Neural cell (in vitro differentiated cells): ENCODE data around the gene CENPX. TPM values are rescaled to one million over a fixed set of nuclear protein-coding genes. Genes with fewer than 3 reads are reported as not detected.
A peak's percentile ranks its signal among the peaks of the same experiment; 100 is the strongest.

ENCODE experiments used
- H2AFZ ChIP-seq: fragments of 200-600, 300-800 bp; sonication (generic), shearing (Covaris generic); 2 replicates; pipeline ENCODE4 v1.6.0; 2014; ENCODE audit warnings: low read depth, mild to moderate bottlenecking, antibody characterized with exemption, low read length, moderate library complexity
- H3F3A ChIP-seq: fragments of 200-600 bp; shearing (Covaris generic); 2 replicates; pipeline ENCODE4 v1.6.1; 2016; ENCODE audit warnings: mild to moderate bottlenecking, moderate library complexity, mixed read lengths, antibody characterized with exemption, low read length; ENCODE audit not compliant: insufficient read depth, poor library complexity, severe bottlenecking
- H3K27ac ChIP-seq: fragments of 200-600, 300-800 bp; sonication (generic), shearing (Covaris generic); 2 replicates; pipeline ENCODE4 v1.5.1; 2014; ENCODE audit warnings: mild to moderate bottlenecking, low read length, moderate library complexity
- H3K27me3 ChIP-seq: fragments of 300-800, 200-600 bp; sonication (generic), shearing (Covaris generic); 2 replicates; pipeline ENCODE4 v1.6.0; 2014; ENCODE audit warnings: mild to moderate bottlenecking, low read depth, low read length, moderate library complexity; ENCODE audit not compliant: insufficient read depth
- H3K36me3 ChIP-seq: fragments of 300-800, 200-600 bp; sonication (generic), shearing (Covaris generic); 2 replicates; pipeline ENCODE4 v1.5.1; 2014; ENCODE audit warnings: mild to moderate bottlenecking, antibody characterized with exemption, low read length, moderate library complexity; ENCODE audit not compliant: insufficient read depth
- H3K4me2 ChIP-seq: fragments of 300-800, 200-600 bp; sonication (generic), shearing (Covaris generic); 2 replicates; pipeline ENCODE4 v1.6.0; 2014; ENCODE audit warnings: mild to moderate bottlenecking, low read length
- H3K4me3 ChIP-seq: fragments of 300-800, 200-600 bp; sonication (generic), shearing (Covaris generic); 2 replicates; pipeline ENCODE4 v1.5.1; 2014; ENCODE audit warnings: mild to moderate bottlenecking, low read length, moderate library complexity
- H3K79me2 ChIP-seq: fragments of 200-600 bp; shearing (Covaris generic); replicated peaks from 2 replicates; pipeline ENCODE4 v1.6.0; 2014; ENCODE audit warnings: mild to moderate bottlenecking, low read length, moderate library complexity; ENCODE audit not compliant: insufficient read depth
- H3K9ac ChIP-seq: fragments of 300-800, 200-600 bp; sonication (generic), shearing (Covaris generic); 2 replicates; pipeline ENCODE4 v1.6.1; 2016; ENCODE audit warnings: mild to moderate bottlenecking, low read length, mixed read lengths
- H3K9me2 ChIP-seq: fragments of 200-600 bp; shearing (Covaris generic); 2 replicates; pipeline ENCODE4 v1.6.1; 2016; ENCODE audit warnings: mild to moderate bottlenecking, low read length, mixed read lengths; ENCODE audit not compliant: insufficient read depth
- H3K9me3 ChIP-seq: fragments of 200-600, 300-800 bp; sonication (generic), shearing (Covaris generic); 2 replicates; pipeline ENCODE4 v1.6.1; 2016; ENCODE audit warnings: mild to moderate bottlenecking, mixed run types, low read length, moderate library complexity, mixed read lengths
- H4K20me1 ChIP-seq: fragments of 200-600 bp; shearing (Covaris generic); 2 replicates; pipeline ENCODE4 v1.6.1; 2016; ENCODE audit warnings: mild to moderate bottlenecking, mixed run types; ENCODE audit not compliant: insufficient read depth
- EP300 ChIP-seq: fragments of 450-650 bp; conservative IDR thresholded peaks from 2 replicates; pipeline ENCODE4 v1.6.1; 2014; ENCODE audit warnings: antibody characterized with exemption, mild to moderate bottlenecking, moderate library complexity; ENCODE audit not compliant: poor library complexity, severe bottlenecking
- EZH2 ChIP-seq: fragments of 200-600, 300-800 bp; shearing (Covaris generic), sonication (generic); IDR thresholded peaks from 2 replicates; pipeline ENCODE4 v1.6.1; 2014; ENCODE audit warnings: antibody characterized with exemption, low read length, borderline replicate concordance, mild to moderate bottlenecking; ENCODE audit not compliant: insufficient read depth, poor library complexity, severe bottlenecking
- MXI1 ChIP-seq: fragments of 450-650 bp; conservative IDR thresholded peaks from 2 replicates; pipeline ENCODE4 v1.6.1; 2014; ENCODE audit warnings: antibody characterized with exemption, mild to moderate bottlenecking; ENCODE audit not compliant: poor library complexity, severe bottlenecking
- POLR2AphosphoS5 ChIP-seq: IDR thresholded peaks from 2 replicates; pipeline ENCODE4 v1.6.1; 2012
- RAD21 ChIP-seq: fragments of 450-650 bp; conservative IDR thresholded peaks from 2 replicates; pipeline ENCODE4 v1.6.1; 2014; ENCODE audit warnings: antibody characterized with exemption, mild to moderate bottlenecking, moderate library complexity
- SMC3 ChIP-seq: fragments of 450-650 bp; conservative IDR thresholded peaks from 2 replicates; pipeline ENCODE4 v1.6.1; 2014; ENCODE audit warnings: antibody characterized with exemption, mild to moderate bottlenecking, moderate library complexity; ENCODE audit not compliant: poor library complexity
- TAF1 ChIP-seq: IDR thresholded peaks from 2 replicates; pipeline ENCODE4 v1.6.1; 2012; ENCODE audit warnings: low read depth
- polyA plus RNA-seq: library from polyadenylated mRNA; depleted of rRNA; stranded (reverse); fragments of >200 nt; gene quantifications from 2 replicates; pipeline ENCODE4 v1.2.3, GENCODE V29; 2014
- TF ChIP-seq, protein P1 (sequence below): fragments of 450-650 bp; IDR thresholded peaks from 2 replicates; pipeline ENCODE4 v1.5.1; 2014; ENCODE audit warnings: antibody characterized with exemption, mild to moderate bottlenecking, moderate library complexity; ENCODE audit not compliant: poor library complexity, severe bottlenecking
- TF ChIP-seq, protein P2 (sequence below): IDR thresholded peaks from 2 replicates; pipeline ENCODE4 v1.6.1; 2012; ENCODE audit warnings: borderline replicate concordance

CENPX gene
- polyA plus RNA-seq, 1 donor from 2014 or later: 205 TPM

- Histone ChIP-seq H3K27ac (peak overlapping the region; percentile 39), H3K9ac (peak overlapping the region; percentile 60), H3K9me2 (no peaks in the 10 kb centered on the region), H2AFZ (no peak overlapping the region), H4K20me1 (no peaks in the 10 kb centered on the region), H3K4me3 (peak overlapping the region; percentile 68), H3K36me3 (no peaks in the 10 kb centered on the region), H3K9me3 (no peaks in the 10 kb centered on the region), H3K27me3 (no peaks in the 10 kb centered on the region), H3F3A (no peaks in the 10 kb centered on the region), H3K79me2 (no peaks in the 10 kb centered on the region), H3K4me2 (peak overlapping the region; percentile 25)
- TF ChIP-seq TAF1 (no peak), RAD21 (peak; percentile 87), SMC3 (peak; percentile 79), POLR2AphosphoS5 (peak; percentile 7)
- TF ChIP-seq, protein P1, sequence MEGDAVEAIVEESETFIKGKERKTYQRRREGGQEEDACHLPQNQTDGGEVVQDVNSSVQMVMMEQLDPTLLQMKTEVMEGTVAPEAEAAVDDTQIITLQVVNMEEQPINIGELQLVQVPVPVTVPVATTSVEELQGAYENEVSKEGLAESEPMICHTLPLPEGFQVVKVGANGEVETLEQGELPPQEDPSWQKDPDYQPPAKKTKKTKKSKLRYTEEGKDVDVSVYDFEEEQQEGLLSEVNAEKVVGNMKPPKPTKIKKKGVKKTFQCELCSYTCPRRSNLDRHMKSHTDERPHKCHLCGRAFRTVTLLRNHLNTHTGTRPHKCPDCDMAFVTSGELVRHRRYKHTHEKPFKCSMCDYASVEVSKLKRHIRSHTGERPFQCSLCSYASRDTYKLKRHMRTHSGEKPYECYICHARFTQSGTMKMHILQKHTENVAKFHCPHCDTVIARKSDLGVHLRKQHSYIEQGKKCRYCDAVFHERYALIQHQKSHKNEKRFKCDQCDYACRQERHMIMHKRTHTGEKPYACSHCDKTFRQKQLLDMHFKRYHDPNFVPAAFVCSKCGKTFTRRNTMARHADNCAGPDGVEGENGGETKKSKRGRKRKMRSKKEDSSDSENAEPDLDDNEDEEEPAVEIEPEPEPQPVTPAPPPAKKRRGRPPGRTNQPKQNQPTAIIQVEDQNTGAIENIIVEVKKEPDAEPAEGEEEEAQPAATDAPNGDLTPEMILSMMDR: peak; percentile 90
These were observed 8.0 kb upstream of the CENPX start for GRCh38 chr17:82030470-82031302.

GRCh38 chr17:82029990-82030469, 7.4 kb upstream of the CENPX start:
- Histone ChIP-seq H3K27ac (no peak overlapping the region), H3K79me2 (no peaks in the 10 kb centered on the region), H3F3A (no peaks in the 10 kb centered on the region), H3K4me2 (no peak overlapping the region), H3K9ac (peak overlapping the region; percentile 60), H2AFZ (no peak overlapping the region), H4K20me1 (no peaks in the 10 kb centered on the region), H3K9me3 (no peaks in the 10 kb centered on the region), H3K36me3 (no peaks in the 10 kb centered on the region), H3K27me3 (no peaks in the 10 kb centered on the region), H3K9me2 (no peaks in the 10 kb centered on the region), H3K4me3 (peak overlapping the region; percentile 68)
- TF ChIP-seq, protein P1: no peak
- TF ChIP-seq RAD21: no peak
- TF ChIP-seq TAF1: no peak
- TF ChIP-seq EP300: no peak
- no peak for TF ChIP-seq EZH2
- TF ChIP-seq SMC3: no peak
- no peak for TF ChIP-seq MXI1
- no peak for TF ChIP-seq POLR2AphosphoS5
- TF ChIP-seq, protein P2, sequence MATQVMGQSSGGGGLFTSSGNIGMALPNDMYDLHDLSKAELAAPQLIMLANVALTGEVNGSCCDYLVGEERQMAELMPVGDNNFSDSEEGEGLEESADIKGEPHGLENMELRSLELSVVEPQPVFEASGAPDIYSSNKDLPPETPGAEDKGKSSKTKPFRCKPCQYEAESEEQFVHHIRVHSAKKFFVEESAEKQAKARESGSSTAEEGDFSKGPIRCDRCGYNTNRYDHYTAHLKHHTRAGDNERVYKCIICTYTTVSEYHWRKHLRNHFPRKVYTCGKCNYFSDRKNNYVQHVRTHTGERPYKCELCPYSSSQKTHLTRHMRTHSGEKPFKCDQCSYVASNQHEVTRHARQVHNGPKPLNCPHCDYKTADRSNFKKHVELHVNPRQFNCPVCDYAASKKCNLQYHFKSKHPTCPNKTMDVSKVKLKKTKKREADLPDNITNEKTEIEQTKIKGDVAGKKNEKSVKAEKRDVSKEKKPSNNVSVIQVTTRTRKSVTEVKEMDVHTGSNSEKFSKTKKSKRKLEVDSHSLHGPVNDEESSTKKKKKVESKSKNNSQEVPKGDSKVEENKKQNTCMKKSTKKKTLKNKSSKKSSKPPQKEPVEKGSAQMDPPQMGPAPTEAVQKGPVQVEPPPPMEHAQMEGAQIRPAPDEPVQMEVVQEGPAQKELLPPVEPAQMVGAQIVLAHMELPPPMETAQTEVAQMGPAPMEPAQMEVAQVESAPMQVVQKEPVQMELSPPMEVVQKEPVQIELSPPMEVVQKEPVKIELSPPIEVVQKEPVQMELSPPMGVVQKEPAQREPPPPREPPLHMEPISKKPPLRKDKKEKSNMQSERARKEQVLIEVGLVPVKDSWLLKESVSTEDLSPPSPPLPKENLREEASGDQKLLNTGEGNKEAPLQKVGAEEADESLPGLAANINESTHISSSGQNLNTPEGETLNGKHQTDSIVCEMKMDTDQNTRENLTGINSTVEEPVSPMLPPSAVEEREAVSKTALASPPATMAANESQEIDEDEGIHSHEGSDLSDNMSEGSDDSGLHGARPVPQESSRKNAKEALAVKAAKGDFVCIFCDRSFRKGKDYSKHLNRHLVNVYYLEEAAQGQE: no peak
